CD4-positive, alpha-beta T cell treated with Interferon alpha-2 for 1 hour (primary cell): ENCODE results near the gene SLC35F1.

Experiments
- DNase-seq, 2 donors: peaks; one replicate each; pipeline ENCODE4 v3.0.0-alpha.2; 2020 to 2022

SLC35F1 gene

GRCh38 chr6:118128755-118129154 lies 221.7 kb downstream of the SLC35F1 start:
- no peak for DNase-seq

- no peak for DNase-seq
Measured at GRCh38 chr6:118134206-118134605, 227.1 kb downstream of the SLC35F1 start.

DNA sequence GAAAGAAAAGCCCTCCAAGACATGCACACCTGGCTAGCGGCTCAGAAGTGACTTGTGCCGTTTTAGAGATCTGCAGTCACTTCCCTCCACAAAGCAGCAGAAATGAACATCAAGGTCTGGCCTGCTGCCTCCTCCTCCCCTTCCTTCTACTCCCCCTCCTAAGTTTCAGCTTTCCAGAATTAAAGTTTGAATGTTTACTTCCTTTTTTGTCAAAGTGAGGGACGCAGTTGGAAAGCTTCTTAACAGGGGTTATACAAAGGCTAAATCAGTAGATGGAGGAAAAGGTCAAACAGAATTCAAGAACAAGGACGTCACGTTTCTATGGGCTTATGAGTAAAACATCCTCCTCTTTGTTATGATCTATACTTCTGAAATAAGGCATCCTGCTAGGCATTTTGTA lies 227.7 kb downstream of the SLC35F1 start:
- DNase-seq: no peak

- DNase-seq: no peak
Measured at GRCh38 chr6:118135371-118135770, 228.3 kb downstream of the SLC35F1 start.

DNA sequence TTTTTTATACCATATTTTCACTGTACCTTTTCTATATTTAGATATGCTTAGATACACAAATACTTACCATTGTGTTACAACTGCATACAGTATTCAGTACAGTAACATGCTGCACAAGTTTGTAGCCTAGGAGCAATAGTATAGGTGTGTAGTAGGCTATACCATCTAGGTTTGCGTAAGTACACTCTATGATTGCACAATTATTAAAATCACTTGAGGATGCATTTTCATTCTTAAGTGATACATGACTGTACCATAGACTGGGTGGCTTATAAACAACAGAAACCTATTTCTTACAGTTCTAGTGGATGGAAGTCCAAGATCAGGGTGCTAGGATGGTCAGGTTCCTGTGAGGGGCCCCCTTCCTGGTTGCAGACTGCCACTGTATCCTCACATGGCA lies 234.1 kb downstream of the SLC35F1 start:
- no peak for DNase-seq

- no peak for DNase-seq
Measured at GRCh38 chr6:118146584-118146983, 239.5 kb downstream of the SLC35F1 start.

DNA sequence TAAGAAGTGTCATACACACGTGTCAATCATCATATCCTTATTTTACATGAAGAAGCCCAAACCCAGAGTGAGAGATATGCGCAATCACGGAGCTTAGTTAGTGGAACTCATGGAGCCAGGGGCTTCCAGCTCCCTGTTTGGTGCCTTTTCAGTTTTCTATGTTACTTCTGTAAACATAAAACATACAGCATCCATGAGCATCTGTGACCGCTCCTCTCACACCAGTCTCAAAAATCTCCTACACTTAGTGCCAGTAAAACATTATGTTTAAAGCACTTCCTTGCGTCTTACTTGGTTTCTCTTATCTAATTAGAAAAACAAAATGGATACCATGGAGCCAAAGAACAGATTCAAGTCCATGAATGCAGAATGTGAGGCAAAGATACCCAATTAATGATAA lies 240.4 kb downstream of the SLC35F1 start:
- no peak for DNase-seq

DNA sequence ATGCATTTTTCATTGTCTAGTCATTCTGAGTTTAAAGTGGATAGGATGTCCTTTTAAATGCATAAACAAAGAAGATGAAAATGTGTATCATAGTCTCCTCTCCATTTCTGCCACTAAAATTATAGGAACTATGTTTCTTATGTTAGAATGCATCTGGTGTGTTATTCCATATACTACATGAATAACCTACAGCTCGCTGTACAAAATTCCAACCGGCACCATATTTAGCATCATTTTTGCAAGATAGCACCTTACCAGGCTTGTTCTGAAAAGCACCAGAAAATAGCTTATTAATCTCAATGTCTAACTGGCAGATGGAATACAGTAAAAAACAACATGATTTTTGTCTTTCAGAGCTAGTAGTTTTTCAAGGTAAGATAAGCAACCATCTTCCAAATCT lies 241.5 kb downstream of the SLC35F1 start:
- DNase-seq: no peak

DNA sequence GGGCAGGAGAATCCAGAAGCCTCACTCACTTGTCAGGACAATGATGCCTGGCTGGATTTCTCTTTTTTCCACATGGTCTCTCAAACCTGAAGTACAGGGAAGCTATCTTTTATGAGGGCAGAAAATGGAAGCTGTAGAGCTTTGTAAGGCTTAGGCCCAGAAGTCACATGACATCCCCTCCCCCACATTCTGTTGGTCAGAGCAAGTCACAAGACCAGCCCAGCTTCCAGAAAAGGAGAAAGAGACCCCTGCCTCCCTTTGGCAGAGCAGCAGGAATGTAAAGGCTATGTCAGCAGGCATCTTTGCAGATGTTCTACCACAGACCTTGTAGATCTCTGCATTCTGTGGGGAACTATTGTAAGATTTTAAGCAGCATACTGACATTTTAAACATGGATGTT lies 245.5 kb downstream of the SLC35F1 start:
- DNase-seq: no peak

DNA sequence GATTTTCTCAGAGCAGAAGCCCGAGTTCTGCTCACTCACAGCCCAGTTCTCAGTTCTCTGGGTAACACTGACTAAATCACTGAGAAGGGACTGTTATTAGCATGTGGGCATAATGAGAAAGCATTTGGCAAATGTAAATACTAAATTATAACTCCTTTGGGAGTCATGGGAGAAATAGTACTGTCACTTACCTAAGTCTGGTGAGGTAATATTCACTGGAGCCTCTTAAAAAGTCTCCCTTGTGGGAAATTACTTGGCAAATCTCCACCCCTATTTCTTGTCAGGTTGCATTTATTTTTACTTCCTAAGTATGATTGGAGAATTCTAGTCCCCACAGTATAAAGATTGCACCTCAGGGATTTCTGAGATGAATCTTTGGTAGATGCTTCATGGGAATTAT lies 254.3 kb downstream of the SLC35F1 start:
- DNase-seq: no peak

- no peak for DNase-seq
Measured at GRCh38 chr6:118163542-118163941, 256.5 kb downstream of the SLC35F1 start.

- no peak for DNase-seq
Measured at GRCh38 chr6:118165500-118165899, 258.4 kb downstream of the SLC35F1 start.

DNA sequence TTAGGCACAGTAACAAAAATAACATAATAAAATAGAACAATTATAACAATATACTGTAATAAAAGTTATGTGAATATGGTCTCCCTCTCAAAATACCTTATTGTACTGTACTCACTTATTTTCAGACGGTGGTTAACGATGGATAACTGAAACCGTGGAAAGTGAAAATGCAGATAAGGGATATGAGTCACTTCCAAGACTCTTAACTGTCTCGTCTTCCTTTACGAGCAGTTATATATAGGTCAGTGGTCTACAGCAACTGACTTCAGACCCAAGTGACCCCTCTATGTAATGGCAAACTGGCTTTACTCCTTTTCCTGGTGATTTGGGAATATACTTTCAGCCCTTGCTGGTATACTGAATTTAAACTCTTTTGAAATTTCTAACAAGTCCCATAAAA lies 261.4 kb downstream of the SLC35F1 start:
- DNase-seq: no peak

GRCh38 chr6:118171852-118172251 lies 264.8 kb downstream of the SLC35F1 start:
- no peak for DNase-seq

GRCh38 chr6:118174071-118174470 lies 267.0 kb downstream of the SLC35F1 start:
- DNase-seq: no peak

- DNase-seq: no peak
Measured at GRCh38 chr6:118177720-118178119, 270.7 kb downstream of the SLC35F1 start.

GRCh38 chr6:118179048-118179447 lies 272.0 kb downstream of the SLC35F1 start:
- DNase-seq: no peak

DNA sequence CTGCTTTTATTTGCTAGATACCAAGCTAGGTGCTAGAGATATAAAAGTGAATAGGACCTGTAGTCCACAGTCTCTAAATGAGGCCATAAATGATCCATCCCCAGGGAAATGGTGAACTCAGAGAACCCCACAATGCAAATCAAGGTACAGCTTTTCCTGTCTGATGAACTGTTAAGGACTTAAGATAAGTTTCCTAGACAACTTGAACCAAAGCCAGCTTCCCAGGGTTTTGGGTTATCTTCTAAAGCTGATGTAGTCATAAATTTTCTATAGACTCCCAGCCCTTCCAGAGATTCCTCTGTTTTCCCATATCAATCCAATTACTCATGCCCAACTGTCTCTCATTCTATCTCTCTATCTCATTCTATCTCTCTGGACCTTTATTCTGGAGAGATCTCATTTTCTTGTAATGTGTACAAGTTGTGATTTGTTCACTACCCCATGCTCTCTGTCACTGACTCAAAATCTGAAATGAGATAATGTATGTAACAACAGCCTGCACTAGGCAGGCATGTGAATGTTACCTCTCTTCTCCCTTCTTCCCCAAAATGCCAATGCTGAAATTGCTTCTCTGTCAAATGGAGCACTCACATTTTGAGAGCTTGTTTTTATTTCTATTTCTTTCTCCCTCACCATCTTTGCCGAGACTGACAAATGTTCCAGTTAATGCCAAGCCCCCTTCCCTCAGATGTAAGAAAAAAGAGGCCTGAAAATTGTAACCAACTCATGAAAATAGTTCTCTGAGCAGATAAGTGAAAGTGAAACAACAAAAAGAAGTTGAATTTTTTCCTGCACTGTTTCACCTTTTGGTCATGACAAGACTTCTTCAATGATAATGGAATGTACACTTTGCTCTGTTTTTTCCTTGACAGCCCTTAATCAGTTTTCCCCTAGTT lies 279.9 kb downstream of the SLC35F1 start:
- DNase-seq: no peak

GRCh38 chr6:118187568-118188164 lies 280.6 kb downstream of the SLC35F1 start:
- no peak for DNase-seq

- DNase-seq: no peak
Measured at GRCh38 chr6:118188561-118188960, 281.5 kb downstream of the SLC35F1 start.

- no peak for DNase-seq
Measured at GRCh38 chr6:118197539-118197938, 290.5 kb downstream of the SLC35F1 start.

DNA sequence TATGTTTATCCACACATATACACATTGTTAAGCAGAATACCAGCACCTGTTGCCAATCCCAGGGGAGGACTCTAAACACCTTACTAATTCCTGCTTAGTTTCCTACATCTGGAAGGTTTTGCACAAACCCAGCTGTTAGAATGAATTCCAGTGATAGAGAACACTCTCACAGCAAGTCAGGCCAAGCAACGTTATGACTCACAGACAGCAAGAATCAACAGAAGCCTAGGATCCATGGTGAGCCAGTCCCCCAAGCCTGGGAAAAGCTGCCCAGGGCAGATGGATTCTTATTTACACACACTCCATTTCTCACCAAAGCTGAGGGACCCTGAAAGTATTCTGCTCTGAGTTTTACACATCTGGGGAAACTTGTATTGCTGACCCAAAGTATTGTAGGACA lies 291.7 kb downstream of the SLC35F1 start:
- no peak for DNase-seq

DNA sequence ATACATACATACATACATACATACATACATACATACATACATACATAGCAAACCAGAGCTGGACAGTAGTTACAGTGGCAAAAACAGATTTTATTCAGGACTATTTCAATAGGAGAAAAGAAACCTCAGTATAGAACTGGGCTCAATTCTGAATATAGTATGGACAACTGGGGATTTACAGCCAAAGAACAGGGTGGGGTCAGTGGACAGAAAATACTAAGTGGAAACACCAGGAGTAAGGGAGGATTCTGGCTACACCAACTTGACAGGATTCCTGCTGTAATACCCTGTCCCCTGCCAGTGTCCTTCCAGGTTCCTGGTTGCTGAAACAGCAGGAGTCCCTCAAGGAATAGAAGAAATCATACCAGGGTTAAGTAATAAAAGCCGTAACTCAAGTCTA lies 293.1 kb downstream of the SLC35F1 start:
- no peak for DNase-seq

- DNase-seq: no peak
Measured at GRCh38 chr6:118202517-118202916, 295.5 kb downstream of the SLC35F1 start.

- DNase-seq: no peak
Measured at GRCh38 chr6:118203545-118203944, 296.5 kb downstream of the SLC35F1 start.
